RKO (cell line): ENCODE results near the gene TUBGCP6.
"Not testable (repeated sequence)": the region's sequence is repeated elsewhere in the genome, so short reads cannot be mapped to it uniquely, and the experiment has no call there.

Experiments used
- DNase-seq: peaks from one replicate; pipeline ENCODE4 v3.0.0-alpha.2; 2016; ENCODE audit warnings: low spot score

Gene TUBGCP6

DNA sequence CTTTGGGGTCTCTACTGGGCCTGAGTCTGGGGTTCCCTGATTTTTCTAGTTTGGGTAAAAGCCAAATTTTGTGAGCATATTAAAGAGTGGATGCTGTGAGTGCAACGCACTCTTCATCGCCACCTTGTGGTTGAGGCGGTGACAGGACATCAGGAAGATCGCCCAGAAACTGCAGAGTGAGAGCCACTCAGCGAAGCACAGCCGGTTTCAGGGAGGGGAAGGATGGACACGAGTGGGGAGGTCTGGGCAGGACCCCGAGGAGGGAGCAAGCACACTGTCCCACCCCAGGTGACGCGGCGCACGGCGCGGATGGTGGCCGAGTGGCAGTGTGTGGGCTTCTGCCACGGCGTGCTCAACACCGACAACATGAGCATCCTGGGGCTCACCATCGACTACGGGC is 34.9 kb downstream of the TUBGCP6 start:
- peak; percentile 65 for DNase-seq

DNA sequence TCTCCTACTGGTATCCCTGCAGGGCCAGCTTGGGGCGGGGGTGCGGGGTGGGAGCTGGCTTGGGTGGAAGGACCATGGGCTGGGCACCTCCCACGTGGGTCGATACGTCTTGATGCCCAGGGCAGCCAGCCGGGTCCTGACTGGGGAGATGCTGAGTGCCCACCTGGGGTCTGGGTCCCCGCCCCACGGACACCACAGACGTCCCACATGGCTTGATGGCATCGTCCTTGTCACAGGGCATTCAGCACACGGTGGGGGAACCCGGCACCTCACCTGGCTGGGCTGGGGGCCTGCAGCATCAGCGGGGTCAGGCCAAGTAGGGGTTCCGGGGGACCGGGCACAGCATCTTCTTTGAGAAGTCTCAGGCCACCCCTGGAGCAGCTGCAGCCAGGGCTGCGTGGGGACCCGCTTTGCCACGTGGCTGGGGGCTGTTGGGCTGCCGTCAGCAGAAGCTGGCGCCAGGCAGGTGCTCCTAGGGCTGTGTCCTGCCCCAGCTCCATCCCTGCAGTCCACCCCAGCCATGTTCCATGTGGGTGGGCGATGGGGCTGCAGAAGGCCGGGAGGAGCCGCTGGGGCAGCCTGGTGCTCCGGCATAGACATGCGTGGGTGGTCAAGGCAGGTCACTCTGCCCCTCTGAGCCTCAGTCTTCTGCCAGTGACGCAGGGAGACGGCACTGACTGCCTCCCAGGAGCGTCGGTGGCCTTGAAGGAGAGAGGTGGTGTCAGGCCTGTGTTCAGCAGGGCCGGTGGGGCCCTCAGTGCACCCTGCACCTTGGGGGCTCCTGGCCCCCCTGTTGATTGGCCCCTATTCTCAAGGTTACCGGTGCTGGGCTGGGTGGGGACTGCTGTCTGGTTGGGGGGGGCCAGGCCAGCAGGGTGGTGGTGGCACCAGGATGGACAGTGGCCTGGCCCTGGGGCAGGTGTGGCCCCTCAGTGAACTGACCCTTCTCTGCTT is 35.6 kb downstream of the TUBGCP6 start:
- DNase-seq: no peak

DNA sequence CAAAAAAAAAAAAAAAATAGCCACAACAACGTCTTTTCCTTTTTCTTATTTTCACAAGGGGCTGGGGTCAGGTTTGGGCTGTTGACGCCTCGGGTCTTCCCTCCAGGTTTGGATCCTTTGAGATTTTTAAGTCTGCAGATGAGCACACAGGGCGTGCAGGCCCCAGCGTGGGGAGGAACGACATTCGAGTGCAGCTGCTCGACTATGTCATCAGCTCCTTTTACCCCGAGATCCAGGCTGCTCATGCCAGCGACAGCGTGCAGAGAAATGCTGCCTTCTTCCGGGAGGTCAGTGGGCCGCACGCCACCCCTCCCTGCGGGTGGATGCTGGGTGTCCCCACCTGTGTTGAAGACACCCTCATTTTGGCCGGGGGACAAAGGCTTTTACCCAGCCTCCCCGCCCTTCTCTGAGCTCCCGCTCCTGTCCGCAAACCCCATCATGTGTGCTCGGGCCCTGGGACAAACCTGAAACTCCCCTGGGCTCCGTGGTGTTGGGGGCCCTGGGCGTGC is 36.3 kb downstream of the TUBGCP6 start:
- DNase-seq: no peak

DNA sequence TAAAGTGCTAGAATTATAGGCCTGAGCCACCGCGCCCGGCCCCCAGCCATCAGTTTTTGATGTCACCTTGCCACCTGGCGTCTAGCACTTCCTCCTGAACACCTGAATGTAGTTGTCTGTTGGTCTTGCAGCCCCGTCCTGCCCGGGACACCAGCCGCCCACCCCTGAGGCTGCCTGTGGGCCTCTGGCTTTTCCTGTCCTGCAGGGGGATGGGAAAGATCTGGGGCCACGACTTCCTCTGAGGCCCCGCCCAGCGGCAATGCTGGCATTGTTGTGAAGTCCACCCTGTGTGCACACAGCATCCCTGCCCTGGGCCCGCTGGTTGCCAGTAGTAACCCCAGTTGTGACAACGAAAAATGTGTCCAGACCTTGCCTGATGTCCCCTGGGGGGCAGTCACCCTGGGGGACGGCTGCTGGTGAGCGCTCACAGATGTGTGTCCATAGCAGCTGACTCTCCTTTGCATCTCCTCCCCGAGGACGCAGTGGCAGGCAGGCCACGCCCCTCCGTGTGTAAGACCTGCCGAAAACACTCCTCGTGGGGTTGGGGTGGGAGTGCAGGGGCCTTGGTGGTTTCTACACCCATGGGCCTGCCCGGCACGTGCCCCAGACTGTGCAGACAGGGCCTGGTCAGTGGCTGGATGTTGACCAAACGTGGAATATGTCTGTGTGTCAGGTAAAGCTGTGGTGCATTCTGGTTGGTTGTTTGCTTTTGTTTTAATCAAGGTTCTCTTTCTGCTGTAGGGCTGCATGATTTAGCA is 37.3 kb downstream of the TUBGCP6 start:
- no peak for DNase-seq

DNA sequence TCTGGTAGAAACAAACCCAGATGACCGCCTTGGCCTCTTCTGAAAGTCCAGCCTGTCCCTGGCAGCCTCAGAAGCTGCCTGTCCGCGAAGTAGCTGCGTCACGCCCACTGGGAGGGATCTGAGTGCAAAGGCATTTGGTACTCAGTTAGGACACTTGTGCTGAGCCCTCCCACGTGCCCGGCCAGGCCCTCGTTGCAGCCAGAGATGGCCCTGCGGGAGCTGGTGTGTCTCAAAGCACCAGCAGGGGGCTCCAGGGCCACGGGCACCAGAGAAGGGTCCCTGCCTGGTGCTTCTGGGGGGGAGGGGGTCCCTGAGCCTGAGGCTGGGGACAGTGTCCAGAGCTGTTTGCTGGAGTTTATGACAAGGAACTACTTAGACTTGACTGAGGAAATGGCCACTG is 38.2 kb downstream of the TUBGCP6 start:
- DNase-seq: no peak

DNA sequence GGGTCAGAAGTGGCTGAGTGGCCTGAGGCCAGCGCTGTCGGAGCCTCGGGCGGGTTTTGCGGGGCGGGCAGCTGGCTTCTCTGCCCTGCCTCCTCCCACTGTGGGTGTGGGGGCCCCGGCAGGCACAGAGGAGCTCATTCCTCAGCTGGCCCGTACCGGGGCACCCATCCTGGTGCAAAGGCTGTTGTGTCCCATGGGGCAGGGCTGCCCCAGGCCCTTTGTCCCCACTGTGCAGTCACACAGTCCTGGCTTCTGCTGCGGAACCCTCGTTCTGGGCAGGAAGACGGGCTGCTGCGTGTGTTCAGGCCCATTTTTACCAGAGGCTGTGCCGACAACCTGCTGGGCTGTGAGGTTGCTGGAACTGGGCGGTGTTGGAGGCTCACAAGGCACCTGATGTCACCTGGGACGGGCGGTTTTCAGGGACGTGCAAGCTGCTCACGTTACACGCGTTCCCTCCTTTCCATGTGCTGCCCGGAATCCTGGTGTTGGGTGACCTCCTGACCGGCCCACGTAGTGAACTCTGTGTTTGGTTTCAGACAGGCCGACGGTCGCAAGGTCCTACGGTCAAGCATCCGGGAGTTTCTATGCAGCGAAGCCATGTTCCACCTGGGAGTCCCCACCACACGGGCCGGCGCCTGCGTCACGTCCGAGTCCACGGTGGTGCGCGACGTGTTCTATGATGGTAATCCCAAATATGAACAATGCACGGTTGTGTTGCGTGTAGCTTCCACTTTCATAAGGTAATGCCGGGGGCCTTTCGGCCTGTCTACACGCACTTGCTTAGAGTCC is 38.8 kb downstream of the TUBGCP6 start:
- DNase-seq: no peak

DNA sequence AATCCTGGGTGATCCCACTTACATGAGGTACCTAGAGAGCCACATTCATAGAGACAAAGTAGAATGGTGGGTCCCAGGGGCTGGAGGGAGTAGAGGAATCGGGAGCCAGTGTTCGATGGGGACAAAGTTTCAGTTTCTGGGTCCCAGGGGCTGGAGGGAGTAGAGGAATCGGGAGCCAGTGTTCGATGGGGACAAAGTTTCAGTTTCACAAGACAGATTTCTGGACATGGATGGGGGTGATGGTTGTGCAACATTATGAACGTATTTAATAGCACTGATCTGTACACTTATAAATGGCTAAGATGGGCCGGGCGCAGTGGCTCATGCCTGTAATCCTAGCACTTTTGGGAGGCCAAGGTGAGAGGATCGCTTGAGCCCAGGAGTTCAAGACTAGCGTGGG is 39.8 kb downstream of the TUBGCP6 start:
- not testable (repeated sequence) for DNase-seq

DNA sequence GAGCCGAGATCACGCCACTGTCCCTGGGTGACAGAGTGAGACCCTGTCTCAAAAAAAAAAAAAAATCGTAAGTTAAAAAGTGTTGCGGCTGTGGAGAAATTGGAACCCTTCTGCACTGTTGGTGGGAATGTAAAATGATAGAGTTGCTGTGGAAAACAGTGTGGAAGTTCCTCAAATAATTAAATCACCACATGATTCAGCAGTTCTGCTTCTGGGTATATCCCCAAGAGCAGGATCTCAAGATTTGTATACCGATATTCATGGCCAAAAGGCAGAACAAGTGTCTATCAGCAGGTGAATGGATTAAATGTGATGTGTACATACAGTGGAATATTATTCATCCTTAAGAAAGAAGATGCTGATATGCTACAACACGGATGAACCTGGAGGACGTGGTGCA is 40.3 kb downstream of the TUBGCP6 start:
- no peak for DNase-seq

DNA sequence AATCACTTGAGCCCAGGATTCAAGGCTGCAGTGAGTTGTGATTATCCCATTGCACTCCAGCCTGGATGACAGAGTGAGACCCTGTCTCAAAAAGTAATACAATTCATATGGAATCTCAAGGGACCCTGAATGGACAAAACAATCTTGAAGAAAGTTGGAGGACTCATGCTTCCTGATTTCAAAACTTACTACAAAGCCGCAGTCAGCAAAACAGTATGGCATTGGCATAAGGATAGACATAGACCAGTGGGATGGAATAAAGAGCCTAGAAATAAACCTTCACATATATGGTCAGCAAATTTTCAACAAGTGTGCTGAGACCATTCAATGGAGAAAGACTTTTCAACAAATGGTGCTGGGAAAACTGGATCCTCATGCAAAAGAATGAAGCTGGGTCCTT is 41.5 kb downstream of the TUBGCP6 start:
- no peak for DNase-seq

DNA sequence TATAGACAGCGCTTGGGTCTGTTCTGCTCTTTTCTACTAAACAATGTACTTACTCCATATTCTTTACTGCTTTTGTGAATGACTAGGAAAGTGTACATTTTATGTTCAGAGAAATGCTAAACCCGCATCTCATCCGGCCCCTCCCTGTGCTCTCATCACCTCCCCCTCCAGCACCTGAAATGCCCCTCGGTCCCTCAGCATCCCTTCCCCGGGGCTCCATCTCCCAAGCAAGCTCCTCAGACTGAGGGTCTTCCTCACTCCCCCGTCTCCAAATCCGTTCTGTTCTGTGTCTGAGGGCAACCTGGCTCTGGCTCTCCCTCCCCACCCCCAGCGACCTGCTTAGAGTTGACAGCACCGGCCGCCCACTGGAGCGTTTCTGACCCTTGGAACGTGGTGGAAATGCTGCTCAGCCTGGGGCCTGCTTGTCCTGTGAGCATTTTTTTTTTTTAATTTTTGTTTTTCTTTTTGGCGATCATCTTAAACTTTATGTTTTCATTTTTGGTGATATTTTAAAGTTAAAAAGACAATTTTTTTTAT is 42.6 kb downstream of the TUBGCP6 start:
- DNase-seq: no peak

DNA sequence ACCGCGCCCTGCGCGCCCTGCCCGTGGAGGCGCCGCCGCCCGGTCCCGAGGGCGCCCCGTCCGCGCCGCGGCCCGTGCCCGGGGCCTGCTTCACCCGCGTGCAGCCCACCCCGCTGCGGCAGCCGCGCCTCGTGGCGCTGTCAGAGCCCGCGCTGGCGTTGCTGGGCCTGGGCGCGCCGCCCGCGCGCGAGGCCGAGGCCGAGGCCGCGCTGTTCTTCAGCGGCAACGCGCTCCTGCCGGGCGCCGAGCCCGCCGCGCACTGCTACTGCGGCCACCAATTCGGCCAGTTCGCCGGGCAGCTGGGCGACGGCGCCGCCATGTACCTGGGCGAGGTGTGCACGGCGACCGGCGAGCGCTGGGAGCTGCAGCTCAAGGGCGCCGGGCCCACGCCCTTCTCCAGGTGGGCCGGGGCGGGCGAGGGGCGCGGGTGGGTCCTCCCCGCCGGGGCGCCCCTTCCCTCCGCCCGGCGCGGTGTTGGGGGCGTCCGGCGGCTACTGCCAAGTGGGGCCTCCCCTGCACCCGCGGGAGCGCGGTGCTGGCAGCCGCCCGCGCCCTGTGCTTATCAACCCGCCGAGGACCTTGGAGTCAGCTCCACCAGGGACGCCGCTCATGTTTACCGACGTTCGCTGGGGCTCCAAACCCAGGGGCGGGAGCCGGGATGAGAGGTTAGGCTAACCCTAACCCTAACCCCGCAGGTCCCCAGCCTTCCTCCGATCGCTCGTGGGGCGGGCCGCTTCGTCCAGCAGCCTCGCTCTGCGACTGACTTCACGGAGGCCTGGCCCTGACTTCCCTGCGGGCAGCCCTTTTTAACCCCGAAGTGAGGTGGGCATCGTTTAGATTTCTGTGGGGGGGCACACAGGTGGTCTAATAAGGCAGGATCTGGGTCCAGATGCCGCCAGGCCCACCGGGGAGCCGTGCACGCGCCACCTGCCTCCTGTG is 43.4 kb downstream of the TUBGCP6 start:
- DNase-seq: peak; percentile 28

DNA sequence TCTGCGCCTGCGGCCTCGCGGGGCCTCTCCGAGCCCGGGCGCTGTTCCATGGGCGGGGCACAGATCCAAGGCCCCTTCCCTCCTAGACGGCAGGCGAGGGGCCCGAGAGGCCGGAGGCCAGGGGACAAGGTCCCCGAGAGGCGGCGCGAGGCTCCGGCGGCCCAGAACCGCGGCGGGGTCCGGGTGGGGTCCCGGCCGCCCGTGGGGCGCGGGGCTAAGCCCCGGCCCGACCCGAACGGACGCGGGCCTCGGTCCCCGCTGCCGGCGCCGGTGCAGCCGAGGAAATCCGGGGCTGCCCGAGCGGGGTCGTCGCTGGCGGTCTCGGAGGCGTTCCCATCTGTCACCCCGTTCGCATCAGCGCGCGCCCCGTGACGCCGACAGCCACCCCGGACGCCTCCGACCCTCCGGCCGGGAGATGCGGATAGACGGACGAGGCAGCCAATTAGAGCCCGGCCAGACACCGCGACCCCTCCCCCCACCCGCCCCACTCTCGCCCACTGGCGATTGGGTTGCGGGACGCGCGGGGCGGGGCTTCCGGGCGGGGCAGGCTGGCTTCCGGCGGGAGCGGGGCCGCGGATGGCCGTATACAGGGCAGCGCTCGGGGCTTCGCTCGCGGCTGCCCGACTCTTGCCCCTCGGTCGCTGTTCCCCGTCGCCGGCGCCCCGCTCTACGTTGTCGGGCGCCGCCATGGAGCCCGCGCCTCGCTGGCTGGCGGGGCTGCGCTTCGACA is 44.2 kb downstream of the TUBGCP6 start, which contains the start of gene SELENOO:
Gene SELENOO (plus strand): TSS at position 551 of the 730 bp plus-strand sequence. CDS start 26 bp downstream, at position 577.
- peak; percentile 90 for DNase-seq

DNA sequence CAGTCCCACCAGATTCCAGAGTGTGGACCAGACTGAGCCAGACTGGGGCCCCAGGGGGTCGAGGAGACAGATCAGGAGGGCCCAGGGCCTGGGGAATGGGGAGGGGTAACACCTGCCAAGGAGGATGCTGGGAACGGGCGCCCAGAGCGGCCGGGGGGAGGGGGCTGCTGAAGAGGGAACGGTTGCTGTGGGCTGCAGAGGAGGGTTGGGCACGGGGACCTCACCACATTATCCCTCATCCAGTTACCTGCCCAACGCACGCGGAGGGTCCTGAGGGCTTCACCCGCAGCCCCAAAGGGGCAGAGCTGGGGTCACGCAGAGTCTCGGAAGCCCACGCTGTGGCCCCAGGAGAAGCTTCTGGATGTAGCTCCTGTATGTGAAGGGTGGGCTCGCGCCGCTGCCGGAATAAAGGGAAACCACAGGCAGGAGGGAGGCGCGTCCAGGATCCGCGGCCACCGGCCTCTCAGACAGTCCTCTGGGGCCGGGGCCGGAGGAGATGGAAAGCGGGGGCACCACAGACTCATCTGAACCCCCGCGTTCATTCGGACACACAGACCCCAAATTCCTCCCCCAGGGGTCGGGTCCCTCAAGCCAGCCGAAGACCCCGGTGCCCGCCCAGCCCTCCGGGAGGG is 44.9 kb downstream of the TUBGCP6 start:
- DNase-seq: no peak

DNA sequence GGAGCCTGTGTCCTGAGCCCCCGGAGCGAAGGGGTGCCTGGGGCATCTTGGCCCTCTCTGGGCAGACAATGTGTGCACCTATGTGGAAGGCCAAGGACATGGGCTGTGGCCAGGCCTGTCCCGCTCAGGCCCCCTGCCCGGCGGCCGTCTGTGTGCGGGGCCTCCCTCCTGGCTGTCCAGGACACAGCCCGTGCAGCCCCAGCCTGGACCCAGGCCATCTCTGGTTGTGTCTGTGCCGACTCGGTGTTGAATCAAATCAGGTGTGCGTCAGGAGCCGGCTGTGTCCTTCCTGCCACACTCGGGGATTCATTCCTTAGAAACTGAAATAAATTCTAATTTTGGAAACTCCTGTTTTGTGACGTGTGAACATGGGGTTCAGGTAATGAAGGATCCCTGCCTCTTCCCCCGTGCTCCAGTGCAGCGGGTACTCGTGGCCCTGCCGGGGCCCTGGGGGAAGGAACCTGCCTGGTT is 45.5 kb downstream of the TUBGCP6 start:
- DNase-seq: no peak

DNA sequence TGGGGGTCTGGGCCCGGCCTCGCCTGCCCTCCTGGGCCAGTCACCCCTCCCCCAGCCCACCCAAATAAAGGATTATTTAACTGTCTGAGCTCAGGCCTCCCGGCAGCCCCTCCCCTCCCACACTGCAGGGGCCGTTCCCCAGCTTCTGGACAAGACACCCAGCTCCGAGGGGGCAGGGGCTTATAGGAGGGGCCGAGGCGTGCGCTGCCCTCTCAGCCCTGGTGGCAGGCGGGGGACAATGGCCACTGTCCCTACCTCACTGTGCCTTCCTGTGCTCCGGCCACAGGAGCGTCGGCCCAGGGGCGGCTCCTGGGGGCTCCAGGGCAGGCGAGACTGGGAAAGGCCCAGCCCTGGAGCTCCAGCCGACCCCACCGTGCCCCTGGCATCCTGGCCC is 46.2 kb downstream of the TUBGCP6 start:
- DNase-seq: no peak

DNA sequence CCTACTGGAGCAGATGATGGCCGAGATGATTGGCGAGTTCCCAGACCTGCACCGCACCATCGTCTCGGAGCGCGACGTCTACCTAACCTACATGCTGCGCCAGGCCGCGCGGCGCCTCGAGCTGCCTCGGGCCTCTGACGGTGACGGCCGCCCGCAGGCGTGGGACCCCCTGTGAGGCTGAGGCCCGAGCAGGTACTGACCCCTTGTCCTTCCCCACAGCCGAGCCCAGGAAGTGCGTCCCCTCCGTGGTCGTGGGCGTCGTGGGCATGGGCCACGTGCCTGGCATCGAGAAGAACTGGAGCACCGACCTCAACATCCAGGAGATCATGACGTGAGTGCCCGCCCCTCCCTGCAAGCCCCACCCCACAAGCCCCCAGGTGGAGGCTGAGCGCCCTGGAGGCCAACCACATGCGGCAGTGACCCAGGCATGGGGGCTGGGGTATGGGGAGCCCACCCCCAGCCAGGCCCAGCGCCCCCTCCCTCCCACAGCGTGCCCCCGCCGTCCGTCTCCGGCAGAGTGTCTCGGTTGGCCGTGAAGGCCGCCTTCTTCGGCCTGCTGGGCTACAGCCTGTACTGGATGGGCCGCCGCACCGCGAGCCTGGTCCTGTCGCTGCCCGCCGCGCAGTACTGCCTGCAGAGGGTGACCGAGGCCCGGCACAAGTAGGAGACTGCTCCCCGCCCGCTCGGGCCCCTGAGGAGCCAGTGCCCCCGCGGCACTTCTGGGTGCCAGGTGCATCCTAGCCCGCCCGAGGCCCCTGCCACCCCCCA is 46.8 kb downstream of the TUBGCP6 start:
- no peak for DNase-seq

DNA sequence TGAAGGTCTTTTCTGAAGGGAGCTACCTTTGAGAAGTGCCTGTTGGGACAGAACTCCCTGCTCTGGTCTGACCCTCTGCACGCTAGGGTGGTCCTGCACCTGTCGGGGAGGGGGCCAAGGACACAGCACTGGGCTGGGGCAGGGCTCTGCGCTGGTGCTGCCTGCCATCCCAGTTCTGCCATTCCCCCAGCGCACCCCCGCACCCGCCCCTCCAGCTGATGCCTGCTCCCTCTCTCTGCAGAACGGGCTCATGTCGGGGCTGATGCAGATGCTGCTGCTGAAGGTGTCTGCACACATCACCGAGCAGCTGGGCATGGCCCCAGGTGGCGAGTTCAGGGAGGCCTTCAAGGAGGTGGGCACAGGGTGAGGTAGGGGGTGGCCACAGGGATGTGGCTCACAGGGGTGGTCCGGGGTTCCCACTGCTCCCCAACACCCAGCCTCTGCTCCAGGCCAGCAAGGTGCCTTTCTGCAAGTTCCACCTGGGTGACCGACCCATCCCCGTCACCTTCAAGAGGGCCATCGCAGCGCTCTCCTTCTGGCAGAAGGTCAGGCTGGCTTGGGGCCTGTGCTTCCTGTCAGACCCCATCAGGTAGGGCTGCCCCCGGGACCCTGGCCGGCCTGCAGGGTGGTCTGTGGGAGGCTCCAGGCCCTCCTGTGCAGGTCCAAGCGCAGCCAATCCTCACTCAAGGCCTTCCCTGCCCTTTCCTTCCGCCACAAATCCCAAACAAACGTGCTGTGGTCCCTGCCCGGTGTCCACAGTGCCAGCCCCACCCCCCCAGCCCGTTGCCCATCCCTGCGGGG is 47.6 kb downstream of the TUBGCP6 start:
- no peak for DNase-seq

DNA sequence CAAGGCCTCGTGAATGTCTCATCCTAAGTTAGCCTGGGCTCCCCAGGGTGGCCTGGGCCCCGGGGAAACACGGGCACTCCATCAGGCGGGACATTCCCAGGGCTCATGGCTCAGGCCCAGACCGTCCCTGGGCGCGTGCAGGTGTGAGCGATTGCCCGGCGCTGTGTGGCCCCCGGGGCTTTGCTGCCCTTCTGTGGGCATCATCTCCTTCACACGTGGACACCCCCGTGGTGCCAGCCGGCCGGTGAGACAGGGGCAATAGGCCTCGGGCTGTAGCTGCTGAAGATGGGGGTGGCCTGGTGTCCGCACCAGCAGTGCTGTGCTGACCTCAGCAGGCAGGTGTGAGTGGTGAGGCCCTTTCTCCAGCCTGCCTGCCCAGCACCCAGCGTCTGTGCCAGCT is 48.6 kb downstream of the TUBGCP6 start:
- DNase-seq: no peak
